GM19372 (cell line): ENCODE measurements around the gene NDUFA3.
A peak's percentile ranks its signal among the peaks of the same experiment; 100 is the strongest.
"Not testable (repeated sequence)": the region's sequence is repeated elsewhere in the genome, so short reads cannot be mapped to it uniquely, and the experiment has no call there.

Source experiments
- ATAC-seq: cut with Tn5 transposase; IDR thresholded peaks from one replicate; pipeline ENCODE4 v1.9.1; 2021; ENCODE audit warnings: mild to moderate bottlenecking, low read depth, moderate library complexity; ENCODE audit not compliant: unreplicated experiment

NDUFA3 gene

DNA sequence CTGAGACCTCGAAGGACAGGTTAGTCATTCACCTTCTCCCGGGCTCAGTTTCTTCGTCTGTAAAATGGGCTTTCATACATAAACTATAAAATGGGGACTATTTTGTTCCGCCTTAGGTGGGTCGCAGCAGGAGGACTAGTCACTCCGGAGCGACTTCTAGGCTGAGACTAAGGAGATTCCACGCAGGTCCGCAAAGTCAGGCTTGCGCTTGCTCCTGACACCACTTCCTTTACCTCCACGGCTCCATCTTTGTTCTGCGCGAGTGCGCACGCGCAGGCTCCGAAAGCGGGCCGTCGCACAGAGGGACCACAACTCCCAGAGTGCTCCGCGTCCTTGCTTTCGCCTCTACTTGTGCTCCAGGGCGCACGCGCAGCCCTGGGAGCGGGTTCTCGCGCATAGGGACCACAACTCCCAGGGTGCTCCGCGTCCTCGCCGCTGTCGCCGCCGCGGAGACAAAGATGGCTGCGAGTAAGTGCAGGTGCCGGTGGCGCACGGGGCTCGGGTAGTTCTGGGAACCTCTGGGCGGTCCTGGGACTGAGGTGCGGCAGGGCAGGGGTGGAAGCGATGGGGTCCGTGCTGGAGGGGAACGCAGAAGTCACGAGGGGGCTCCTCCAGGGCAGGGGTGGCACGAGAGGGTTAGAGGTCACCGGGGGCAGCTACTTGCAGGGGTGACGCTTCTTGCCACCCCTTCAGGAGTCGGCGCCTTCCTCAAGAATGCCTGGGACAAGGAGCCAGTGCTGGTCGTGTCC lies at the start of gene NDUFA3:
Gene NDUFA3, plus strand, starts transcription at position 435 of the 749 bp plus-strand sequence. Its CDS starts 24 bp downstream, at position 459.
- peak; percentile 98 for ATAC-seq

DNA sequence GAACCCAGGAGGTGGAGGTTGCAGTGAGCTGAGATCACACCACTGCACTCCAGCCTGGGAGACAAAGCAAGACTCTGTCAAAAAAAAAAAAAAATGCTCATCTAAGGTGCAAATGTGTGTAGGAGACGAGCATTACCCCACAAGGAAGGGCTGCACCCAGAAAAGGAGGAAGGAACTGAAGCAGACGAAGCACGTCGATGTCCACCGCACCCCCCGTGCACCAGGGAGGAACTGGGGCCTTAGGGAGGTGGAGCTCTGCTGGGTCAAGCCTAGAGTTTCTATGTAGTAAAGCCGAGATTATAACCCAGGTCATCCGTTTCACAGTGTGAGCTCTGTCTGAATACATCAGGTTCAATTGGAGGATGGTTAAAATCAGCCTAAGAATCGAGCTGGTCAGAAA lies 40.0 kb upstream of the NDUFA3 start:
- ATAC-seq, result no peak

DNA sequence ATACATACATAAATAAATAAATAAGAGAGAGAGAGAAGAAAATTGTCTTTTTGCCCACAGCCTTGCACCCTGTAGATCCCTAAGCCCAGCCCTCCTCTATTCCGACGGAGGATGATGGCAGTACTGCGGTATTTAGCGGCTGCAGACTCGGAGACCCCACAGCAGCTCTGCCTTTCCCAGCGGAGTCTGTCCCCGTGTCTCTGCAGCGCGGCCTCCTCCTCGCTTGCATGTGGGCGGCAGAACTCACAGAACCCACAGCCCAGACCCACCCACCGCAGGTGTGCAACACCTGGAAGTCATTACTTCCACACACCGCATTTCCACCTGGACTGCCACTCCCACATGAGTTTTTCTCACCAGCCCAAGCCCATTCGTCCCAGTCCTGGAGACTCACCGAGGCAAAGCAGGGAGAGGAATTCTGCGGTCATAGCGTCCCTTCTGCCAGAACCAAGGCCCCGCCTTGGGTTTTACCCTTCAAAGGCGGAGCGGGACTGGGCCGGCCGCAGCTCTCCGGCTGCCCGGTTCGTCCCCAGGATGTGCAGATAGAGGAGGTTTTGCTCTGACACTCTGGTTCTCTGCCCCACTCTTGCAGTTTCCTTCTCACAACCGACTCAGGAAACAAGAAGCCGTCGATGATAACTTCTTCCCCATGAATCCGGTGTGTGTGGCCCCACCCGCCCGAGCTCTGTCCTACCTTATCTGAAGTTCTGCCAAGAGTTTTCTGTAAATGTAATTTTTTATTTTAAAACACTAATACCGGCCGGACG lies 39.1 kb upstream of the NDUFA3 start, which contains the start of gene VSTM1:
Gene VSTM1, minus strand, starts transcription at position 548 of the 767 bp plus-strand sequence. Its CDS starts 120 bp downstream, at position 428.
- no peak for ATAC-seq

DNA sequence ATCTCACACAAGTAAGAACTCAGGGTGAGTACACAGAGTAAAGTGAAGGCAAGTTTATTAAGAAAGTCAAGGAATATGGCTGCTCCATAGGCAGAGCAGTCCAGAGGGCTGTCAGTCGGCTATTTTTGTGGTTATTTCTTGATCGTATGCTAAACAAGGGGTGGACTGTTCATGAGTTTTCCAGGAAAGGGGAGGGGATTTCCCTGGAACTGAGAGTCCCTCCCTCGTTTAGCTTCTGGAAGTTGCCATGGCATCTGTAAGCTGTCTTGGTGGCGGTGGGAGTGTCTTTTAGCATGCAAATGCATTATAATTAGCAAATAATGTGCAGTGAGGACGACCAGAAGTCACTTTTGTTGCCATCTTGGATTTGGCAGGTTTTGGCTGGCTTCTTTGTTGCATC lies 33.2 kb upstream of the NDUFA3 start:
- ATAC-seq, result no peak

DNA sequence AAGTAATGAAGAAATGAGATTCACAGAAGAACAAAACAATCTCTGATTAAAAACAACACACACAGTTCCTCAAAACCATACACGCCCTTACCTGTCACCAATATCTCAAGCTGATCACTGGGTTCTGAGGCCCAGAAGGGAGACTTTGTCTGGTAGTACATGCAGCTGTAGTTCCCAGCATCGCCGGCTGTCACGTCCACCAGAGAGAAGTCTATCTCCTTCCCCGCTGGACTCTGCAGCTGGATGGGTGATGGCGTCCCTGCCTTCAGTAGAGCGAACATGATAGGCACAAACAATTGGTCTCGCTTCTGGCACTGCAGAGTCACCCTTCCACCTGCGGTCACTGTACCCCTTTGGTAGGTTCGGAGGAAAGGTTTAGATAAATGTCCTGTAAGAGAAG lies 28.8 kb upstream of the NDUFA3 start:
- ATAC-seq, result no peak

- no peak for ATAC-seq
These were observed 27.8 kb upstream of the NDUFA3 start for GRCh38 chr19:54074851-54075250.

DNA sequence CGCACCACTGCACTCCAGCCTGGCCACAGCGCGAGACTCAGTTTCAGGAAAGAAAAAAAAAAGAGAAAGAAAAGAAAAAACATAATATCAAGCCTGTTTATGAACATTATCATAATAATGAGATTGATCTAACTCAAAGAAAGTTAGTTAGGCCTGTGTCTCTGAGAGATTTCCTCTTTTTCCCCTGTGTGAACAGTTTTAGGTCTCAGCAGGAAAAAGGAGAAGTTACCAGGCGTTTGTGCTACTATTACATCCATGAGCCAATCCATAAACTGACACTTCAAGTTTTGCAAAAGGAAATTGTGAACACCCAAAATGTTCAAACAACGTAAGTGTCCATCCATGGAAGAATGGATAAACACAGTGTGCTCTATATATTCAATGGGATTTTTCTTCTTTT lies 25.3 kb upstream of the NDUFA3 start:
- no peak for ATAC-seq

DNA sequence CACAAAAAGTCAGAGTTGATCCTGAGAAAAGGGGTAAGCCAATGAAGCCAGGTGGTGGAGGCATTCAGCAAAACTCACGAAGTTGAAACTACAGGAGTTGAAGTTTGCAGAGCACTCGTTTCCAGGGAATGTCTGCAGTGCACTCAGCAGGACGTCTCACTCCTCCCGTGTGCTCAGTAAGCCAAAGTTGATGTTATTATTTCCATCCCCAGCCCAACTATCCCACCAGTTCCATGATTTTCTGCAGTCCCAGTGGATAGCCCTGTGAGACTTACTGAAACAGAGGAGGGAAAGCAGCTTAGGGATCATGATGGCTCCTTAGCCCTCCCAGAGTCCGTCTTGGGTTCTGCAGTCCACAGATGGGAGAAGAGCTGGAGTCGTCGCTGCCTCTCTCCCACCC lies 21.6 kb upstream of the NDUFA3 start, which contains the start of gene TARM1:
Gene TARM1, minus strand, starts transcription at position 334 of the 400 bp plus-strand sequence. Its CDS starts 25 bp downstream, at position 309.
- no peak for ATAC-seq

DNA sequence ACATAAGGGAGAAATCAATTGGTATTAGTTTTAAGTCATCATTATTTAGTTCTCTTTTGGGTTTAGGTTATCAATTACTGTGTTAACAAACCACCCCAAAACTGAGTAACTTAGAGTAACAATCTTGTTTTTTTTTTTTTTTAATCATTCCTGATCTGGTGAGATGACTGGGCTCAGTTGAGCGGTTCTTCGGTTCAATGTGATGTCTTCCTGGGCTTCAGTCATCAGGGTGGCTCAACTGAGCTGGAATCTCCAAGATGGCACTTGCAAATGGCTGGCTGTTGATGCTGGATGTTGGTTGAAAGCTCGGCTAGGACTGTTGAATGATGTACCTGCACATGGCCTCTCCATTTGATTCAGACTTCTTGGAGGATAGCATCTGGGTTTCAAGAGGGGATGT lies 18.2 kb upstream of the NDUFA3 start:
- ATAC-seq, result no peak

DNA sequence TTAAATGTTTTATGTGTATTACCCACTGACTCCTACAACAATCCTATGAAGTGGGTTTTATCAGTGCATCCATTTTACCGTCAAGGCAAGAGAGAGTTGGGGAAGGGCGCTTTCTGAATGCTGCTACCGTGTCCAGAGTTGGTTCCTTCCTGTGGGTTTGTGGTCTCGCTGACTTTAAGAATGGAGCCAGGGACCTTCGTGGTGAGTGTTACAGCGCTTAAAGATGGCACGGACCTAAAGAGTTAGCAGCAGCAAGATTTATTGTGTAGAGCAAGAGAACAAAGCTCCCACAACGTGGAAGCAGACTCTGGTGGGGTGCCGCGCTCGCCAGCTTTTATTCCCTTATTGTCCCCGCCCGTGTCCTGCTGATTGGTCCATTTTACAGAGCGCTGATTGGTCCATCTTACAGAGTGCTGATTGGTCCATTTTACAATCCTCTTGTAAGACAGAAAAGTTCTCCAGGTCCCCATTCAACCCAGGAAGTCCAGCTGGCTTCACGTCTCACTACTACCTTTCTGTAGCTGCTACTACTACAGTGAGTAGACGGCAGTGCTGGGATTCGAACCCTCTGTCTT lies 8.1 kb upstream of the NDUFA3 start:
- ATAC-seq, result no peak

- no peak for ATAC-seq
These were observed 7.4 kb upstream of the NDUFA3 start for GRCh38 chr19:54095136-54095858.

DNA sequence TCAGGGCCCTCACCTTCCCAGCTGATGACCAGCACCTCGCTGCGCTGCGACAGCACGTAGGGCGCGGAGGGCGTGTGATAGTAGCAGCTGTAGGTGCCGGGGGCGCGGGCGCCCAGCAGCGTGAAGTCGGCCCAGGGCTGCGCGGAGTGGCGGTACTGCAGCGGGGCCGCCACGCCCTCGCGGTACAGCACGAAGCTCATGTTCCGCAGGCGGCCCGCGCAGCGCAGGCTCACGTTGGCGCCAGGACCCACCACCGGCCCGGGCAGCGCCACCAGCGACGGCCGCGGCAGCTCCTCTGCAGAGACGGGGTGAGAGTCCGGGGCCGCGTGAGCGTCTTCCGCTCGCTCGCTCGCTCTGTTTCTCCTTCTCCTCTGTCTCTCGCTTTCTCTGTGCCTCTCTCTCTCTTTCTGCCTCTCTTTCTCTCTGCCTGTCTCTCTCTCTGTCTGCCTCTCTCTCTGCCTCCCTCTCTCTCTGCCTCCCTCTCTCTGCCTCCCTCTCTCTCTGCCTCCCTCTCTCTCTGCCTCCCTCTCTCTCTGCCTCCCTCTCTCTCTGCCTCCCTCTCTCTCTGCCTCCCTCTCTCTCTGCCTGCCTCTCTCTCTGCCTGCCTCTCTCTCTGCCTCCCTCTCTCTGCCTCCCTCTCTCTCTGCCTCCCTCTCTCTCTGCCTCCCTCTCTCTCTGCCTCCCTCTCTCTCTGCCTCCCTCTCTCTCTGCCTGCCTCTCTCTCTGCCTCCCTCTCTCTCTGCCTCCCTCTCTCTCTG lies 6.6 kb upstream of the NDUFA3 start:
- not testable (repeated sequence) for ATAC-seq

DNA sequence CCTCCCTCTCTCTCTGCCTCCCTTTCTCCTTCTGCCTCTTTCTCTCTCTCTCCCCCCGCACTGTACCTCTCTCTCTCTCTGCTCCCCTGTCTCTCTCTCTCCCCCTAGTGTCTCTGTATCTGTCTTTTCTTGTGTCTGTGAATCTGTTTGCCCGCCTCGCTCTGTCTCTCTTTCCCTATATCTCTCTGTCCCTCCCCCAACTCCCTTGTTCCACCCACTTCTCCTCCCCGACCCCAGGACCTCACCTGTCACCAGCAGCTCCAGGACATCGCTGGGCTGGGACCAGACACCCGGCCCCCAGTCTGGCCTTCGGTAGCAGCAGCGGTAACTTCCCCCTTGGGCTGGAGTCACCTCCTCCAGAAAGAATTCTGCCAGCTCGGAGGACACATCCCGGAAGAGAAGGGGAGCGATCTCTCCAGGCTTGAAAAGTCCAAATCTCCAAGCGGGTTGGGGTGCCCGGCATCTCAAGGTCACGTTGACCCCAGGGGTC lies 6.0 kb upstream of the NDUFA3 start:
- ATAC-seq, result no peak

DNA sequence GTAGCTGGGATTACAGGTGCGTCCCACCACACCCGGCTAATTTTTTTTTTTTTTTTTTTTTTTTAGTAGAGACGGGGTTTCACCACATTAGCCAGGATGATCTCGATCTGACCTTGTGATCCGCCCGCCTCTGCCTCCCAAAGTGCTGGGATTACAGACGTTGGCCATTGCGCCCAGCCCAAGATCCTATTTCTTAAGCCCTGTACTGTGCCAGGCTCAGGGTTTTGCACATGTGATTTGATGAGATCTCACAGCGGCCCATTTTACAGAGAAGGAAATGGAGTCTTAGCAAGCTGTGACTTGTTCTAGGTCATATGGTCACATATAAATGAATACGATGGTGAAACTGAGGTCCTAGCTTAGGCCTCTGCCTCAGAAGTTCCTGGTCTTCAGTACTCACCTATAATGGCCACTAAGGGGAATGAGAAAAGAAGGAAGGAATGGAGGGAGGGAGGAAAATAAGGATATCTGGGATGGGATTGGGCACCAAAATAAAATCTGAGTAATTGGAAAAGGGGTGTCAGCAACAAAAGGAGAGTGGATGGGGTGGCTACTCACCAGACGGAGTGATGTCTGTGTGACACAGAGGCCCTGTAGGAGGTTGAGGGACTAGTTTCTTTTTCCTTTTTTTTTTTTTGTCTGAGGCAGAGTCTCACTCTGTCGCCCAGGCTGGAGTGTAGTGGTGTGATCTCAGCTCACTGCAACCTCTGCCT lies 3.3 kb upstream of the NDUFA3 start:
- ATAC-seq, result no peak

DNA sequence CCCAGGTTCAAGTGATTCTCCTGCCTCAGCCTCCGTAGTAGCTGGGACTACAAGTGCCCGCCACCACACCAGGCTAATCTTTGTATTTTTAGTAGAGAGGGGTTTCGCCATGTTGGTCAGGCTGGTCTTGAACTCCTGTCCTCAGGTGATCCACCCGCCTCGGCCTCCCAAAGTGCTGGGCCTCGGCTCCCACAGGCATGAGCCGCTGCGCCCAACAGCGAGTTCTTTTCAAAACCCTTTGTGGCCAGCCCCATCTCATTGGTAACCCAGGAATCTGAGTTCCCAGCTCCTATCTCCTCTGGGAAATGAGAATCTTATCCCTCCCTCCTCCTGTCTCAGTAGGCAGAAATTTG lies 2.8 kb upstream of the NDUFA3 start:
- not testable (repeated sequence) for ATAC-seq

DNA sequence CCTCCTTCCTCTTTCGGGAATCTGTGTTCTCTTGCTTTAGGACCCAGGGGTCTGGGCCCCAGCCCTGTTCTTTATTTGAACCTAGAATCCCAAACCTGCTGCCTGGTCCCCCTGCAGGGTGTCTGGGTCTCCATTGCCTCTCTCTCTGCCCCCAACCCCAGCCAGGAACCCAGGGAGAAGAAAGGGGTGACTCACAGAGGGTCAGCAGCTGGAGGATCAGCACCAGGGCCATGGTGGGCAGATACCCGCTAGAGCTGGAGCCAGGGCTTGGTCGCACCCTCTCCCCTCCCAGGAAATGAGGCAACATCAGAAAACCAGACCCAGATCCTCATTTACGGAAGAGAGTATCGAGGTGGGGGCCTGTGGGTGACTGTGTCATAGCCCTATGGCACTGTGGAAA lies 2.1 kb upstream of the NDUFA3 start, which contains the start of gene OSCAR:
Gene OSCAR, minus strand, starts transcription at position 243 of the 400 bp plus-strand sequence. Its CDS starts 11 bp downstream, at position 232.
- no peak for ATAC-seq

- no peak for ATAC-seq
These were observed 2.5 kb downstream of the NDUFA3 start for GRCh38 chr19:54104998-54105715.

GRCh38 chr19:54105796-54106195 lies 3.1 kb downstream of the NDUFA3 start:
- no peak for ATAC-seq
